Germinal center (tissue), 1 donor: ENCODE measurements around the gene DCUN1D2.

Experiments used
- DNase-seq: peaks from one replicate; pipeline ENCODE4 v3.0.0; 2012; ENCODE audit warnings: mixed read lengths, low spot score

Gene DCUN1D2

DNA sequence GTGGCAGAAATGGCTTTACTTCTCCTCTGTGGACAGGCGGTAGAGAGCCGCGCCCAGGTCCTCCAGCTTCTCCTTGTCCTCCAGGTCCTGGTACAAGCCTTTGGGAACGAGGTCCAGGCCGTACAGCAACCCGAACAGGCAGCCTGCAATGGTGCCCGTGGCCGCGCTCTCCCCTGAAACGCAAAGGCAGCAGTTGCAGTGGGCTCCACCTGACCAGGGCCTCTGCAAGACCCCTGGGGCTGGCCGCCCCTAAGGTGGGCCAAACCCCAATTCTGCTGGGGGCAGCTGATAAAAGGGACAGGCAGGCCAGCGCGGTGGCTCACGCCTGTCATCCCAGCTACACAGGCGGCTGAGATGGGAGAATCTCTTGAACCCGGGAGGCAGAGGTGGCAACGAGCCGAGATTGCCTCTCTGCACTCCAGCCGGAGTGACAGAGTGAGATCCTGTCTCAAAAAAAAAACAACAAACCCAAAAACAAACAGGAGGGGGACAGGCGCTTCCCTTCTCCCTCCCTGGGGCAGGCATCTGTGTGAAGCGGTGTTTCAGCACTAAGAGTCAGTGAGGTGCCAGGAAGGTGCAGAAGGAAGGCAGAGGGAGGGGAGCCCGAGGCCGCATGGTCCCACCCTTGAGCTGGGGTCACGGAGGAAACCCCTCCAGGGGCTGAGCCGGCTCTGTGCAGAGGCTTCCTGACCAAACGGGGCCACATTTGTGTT is 67.5 kb downstream of the DCUN1D2 start:
- no peak for DNase-seq

DNA sequence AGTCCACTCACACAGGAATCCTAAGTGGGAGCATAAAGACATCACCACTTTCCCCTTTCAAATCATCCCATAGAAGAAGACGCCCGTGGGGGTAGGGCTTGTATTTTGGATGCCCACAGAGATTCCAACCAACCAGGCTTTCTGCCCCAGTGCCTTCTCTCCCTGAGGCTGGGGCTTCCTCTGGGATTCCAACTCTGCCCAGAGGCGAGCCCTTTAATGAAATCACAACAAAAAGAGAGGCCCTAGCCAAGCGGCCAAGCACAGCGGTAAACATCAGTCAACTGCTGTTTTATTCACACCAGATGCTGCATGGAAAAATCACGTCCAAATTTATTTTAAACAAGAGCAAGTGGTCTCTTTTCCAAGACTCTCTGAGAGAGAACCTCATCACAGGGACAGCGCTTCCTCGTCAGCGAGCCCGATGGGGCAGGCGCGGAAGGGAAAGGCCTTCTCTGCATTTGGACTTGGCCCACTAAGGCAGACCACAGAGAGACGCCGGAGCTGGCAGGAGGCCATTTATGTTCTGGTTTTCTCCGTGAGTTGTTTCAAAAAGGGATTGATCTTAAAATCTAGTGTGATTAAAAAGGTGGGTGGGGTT is 68.7 kb downstream of the DCUN1D2 start:
- no peak for DNase-seq

DNA sequence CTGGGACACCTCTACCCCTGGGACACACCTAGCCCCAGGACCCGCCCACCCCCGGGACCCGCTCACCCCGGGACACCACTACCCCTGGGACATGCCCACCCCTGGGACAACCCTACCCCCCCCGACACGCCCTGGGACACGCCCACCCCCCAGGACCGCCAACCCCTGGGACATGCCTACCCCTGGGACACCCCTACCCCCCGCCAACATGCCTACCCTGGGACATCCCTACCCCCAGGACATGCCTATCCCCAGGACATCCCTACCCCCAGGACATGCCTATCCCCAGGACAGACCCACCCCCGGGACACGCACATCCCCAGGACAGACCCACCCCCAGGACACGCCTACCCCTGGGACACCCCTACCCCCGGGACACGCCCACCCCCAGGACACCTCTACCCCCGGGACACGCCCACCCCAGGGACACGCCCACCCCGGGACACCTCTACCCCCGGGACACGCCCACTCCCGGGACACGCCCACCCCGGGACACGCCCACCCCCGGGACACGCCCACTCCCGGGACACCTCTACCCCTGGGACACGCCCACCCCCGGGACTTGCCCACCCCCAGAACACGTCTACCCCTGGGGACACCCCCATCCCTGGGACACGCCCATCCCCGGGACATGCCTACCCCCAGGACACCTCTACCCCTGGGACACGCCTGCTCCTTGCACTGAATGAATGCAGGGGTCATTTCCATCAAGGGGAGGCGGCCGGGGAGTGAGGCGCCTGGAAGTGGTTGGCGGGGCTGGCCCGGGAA is 69.5 kb downstream of the DCUN1D2 start:
- no peak for DNase-seq

DNA sequence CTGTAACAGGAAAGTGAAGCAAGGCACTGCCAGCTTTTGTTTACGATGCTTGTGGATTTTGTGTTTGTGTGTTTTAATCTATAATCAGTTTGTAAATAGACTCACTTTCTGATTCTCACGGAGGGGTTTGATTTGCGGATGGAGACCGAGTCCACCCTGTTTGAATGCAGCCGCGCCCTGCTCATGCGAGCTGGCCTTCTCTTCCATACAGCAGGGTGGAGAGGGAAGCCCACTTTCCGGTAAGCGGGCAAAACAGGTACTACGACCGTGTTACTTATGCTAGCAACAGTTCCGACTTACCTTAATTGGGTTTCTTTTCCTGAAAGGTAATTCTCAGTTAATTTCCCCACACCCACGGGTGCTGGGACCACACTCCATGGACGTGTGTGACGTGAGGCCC is 70.3 kb downstream of the DCUN1D2 start:
- no peak for DNase-seq

DNA sequence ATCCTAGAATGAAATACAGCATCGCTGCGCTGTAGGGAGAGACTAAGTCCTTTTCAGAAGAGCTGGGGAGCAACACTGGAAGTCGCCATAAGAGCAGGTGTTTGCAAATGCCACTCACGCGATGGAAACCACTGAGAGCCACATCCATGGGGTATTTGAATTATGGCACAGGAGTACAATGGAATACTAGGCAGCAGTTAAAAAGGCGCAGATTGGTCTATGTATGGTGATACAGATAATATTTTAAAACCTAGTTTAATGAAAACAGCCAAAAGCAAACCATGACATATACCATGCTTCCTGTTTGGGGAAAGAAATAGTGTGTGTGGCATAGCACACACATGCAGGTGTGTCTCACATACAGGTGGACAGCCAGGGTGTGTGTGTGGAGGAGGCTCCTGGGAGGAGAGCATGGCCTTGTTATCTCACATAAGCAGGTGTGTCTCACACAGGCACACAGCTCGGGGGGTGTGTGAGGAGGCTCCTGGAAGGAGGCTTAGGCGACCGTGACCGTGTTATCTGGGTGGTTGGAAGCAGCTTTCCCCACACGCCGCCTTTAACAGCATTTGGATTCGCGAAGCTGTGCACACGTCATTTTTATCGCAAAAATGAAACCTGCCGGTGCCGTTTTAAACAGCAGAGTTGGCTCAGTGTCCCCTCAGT is 70.8 kb downstream of the DCUN1D2 start:
- no peak for DNase-seq

DNA sequence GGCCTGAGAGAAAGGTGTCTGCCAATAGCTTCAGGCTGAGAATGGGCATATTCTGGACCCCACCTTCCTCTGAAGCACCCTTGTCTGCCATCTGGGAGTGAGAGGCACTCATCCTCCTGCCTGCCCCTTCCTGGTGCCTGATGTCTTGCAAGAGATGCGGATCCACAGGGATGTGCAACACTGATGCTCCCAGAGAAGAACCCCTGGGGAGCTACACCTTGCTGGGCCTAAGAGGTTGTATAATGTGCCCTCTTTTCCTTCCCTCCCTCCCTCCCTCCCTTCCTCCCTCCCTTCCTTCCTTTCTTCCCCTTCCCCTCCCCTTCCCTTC is 71.8 kb downstream of the DCUN1D2 start:
- DNase-seq: no peak

DNA sequence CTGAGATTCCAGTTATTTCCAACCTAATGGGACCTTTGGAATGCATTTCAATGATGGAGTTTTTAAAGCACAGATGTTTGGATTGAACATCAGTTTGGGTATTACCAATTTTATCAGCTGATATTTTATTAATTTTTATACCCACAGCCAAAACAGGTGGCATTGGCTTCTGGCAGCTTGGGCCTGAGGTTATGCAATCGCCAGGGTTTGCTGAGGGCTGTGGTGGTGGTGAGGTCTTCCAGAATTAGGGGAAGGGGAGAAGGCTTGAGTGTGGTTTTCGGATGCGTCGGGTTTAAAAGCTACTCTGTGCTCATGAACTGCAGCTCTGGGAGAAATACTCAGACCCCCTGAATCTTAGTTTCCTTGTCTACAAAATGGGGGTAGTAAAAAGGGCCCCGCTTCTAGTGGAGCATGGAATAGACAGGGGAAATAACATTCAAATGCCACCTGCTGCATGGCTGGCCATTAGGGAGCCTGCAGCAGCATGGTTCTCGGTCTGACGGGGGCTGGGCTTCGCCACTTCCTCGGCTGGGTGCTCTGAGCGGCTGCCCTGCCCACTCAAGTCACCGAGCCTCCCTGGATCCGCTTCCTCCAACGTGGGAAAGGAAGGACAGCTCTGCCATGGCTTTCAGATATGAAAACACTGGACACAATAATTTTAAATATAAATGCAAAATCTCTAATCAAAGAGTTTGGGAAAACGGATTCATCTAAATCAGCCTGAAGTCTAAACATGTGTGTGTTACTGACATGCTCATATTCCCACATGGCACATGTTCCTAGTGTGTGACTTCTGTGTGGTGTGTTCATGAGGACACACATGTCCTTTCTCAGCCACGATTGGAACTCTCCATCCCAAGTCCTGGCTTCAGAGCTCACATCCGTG is 72.4 kb downstream of the DCUN1D2 start:
- no peak for DNase-seq

DNA sequence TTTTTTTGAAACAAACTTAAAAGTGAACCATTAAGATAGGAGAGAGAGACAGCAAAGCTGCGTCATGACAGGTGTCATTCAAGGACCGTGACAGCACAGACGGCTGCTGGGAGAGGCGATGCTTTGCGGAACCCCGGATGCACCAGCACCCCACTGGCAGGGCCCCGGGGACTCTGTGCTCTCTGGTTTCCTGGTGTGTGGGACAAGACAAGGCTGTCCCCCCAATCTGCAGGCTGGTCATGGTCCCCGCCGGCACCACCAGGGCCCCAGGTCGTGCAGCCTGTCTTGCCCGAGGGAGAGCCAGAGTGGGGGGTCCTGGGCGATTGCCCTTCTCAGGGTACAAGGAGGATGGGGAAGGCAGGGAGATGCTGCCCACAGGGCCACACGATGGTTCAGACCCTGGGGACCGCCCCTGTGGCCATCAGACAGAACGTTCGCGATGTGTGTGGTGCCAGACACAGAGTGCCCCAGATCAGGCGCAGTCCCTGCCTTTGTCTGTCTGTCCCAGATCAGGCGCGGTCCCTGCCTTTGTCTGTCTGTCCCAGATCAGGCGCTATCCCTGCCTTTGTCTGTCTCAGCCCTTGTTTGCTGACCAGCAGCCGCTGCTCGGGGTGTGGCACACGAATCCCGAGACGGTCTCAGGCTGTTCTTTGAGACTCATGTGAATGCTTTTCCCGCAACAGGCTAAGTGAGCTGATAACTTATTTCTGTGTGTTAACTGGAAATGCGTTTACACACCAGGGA is 73.3 kb downstream of the DCUN1D2 start:
- no peak for DNase-seq

DNA sequence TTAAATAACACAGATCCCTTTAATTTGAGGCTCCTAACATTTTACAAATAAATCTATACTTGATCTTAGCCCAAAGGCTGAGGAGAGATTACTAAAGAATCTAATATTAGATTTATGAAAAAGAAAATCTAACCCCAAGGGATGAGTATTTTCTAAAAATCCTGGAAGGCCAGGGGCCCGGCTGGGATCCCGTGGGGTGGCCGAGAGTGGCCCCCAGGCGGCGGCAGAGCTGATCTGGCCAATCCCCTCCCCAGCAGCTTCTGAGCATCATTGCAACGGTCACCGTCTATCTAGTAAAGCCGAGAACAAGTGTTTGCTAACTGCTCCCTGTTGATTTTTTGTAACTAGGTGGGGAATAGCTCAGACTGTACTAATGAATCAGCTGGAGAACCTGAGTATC is 74.7 kb downstream of the DCUN1D2 start:
- no peak for DNase-seq

DNA sequence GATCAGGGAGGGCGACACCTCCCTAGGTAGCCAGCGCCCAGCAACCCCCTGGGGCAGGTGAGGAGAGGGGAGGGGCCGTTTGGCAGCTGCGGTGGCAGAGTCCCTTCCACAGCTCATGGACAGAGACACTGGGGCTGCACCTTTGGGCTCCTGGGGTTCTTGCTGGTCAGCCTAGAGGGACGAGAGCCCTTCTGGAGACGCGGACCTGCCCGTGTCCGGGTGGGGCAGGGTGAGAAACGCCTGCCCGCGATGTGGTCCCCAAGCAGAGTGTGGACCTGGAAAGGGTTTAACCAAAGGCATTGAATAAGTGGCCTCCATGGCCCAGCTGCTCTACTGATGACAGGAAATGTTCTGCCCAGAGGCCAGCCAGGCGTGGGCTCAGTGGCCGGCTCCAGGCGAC is 75.5 kb downstream of the DCUN1D2 start:
- DNase-seq: no peak

DNA sequence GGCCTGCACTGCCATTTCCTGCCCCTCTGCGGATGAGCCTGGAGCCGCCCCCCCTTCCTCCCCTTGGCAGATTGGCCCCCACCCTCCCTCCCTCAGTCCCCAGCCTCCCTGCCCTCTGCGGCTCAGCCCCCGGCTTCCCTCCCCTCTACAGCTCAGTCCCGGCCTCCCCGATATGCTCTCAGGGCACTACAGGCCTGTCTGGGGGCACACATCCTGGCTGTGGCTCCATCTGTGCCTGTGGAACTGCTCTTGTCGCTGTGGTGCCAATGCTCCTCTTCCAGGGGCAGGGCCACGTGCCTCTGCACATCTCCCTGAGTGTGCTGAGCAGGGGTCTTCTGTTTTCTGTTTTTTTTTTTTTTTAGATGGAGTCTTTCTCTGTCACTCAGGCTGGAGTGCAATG is 76.2 kb downstream of the DCUN1D2 start:
- no peak for DNase-seq

DNA sequence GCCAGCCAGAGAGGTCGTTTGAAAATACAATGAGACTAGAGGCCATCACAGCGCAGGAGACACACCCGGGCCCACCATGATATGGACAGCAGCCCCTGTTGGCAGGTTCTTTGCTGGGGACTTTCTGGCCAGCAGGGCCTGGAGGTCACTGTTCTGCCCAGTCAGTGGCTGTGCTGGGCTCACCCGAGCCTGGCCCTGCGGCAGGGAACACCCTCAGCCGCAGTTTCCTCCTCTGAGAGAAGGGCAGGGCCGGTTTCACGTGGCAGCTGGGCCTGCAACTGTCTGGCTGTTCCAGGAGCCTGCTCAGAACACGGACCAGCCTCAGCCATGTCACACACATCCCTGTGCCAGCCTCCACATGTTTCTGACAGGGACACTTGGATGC is 76.6 kb downstream of the DCUN1D2 start:
- DNase-seq: no peak

DNA sequence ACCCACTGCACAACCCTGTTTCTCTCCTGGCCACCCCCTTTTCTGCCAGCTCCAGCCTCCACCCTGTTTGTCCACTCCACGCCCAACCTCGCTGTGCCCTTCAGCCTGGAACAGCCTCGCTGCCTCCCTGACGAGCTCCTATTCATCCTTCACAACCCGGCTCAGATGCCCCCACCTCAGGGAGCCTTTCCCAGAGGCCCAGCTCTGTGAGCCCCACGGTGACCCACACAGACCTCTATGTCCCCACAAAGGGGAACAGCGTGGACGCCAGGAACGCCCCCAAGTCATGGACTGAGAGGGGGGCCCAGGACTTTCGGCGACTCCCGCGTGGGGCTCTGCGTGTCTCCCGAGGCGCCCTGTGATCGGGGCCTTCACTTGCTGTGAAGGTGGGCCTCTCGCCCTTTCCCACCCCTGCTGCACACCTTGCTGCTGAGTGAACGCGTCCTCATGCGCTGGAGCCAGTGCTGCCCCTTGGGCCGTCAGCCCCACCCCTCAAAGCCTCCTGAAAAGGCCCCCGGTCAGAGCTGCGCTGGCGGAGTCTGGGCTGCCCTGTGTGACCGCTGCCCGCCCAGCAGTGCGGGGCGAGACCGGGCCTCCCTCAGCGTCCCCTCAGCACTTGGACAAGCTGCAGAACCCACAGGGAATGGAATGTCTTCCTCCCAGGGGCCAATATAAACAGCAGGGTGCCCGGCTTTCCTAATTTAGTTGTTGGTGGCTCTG is 77.2 kb downstream of the DCUN1D2 start:
- no peak for DNase-seq

DNA sequence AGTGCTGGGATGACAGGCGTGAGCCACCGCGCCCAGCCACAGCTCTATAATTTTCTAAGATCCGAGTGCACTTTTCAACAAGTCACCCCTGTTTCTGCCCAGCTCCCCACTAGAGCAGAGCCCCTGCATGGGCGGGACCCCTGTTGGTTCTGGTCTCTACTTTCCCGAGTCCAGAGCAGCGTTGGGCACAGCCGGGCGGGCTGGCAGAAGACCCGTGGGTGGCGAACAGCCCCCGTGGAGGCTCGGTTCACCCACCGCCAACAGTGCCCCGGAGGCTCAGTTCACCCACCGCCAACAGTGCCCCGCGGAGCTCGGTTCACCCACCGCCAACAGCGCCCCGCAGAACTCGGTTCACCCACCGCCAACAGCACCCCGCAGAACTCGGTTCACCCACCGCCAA is 78.1 kb downstream of the DCUN1D2 start:
- no peak for DNase-seq

DNA sequence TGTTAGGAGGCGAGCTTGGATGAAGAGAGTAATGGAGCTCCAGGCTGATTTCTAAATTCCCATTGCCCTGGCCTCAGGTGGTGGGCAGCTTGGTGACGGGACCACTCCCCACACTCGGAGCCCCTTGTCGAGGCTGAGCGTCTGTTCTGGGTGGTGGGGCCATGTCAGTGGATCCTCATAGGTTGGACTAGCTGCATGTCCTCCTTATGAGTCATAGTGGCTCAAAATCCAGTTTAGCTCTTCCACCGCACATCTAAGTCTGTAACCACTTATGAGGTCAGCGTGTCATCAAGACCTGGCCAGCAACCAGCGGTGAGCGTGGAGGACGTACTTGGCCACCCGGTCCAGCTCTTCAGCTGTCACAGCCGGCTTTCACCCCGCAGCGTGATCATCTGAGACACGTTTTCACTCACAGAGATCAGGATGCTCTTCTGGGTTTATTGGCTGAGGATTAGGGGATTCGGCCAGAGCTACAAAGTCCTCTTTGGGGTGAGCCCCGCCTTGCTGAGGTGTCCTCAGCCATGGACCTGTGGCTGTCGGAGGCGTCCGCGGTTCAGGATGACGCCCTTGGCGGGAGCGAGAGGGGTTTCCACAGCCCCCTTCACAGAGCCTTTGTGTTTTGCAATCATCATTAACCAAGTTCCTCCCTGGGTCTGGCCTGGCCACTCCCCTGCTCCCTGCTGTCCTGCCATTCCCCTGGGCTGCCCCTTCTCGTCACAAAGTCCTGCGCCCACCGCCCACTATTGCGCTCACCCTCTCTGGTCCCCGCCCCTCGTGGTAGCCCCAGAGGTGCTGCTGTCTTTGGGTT is 79.1 kb downstream of the DCUN1D2 start:
- DNase-seq: no peak

DNA sequence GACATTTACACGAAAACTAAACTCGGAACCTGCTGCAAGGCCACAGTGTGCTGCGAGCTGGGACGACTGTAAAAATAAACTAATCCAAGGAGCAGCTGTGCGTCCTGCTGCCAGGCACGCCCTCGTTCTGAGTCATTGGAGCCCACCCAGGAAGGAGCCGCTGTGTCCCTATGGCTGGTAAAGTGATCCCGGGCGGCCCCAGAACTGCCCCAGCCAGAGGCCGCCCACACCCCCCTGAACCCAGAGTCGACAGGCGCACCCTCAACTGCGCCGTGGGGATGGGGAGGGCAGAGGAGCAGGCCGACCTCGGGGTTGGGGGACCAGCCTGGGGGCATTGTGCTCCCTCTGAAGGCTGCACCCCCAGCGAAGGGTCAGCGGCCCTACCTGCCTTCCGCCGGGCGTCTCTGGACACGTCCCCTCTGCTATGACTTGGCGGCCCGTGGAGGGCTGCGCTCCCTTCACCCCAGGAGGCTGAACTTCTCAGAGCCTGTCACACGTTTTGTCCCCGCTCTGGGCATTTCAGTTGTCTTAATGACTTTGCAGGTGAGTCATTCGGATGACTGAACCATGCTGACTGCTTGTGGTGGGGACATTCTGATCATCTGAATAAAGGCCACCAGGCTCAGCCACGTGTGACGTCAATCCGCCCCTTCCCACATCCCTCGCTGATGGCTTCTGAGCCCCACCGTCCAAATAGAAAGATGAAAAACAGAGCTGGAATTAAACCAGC is 79.9 kb downstream of the DCUN1D2 start:
- no peak for DNase-seq

DNA sequence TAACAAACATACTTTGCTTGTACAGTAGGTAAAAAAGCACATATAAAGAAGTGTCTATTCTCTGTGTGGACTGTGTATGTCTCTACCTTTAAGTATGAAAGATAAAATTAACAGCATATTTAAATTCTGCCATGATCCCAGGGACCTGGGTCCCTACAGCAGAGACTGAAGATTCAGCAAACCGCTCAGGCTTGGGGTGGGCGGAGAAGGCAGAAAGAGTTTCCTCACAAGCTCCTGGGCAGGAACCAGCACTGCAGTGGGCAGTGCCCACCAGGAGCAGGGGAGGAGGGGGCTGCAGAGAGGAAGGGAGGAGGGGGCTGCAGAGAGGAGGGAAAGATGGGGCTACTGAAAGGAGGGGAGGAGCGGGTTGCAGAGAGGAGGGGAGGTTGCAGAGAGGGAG is 81.9 kb downstream of the DCUN1D2 start:
- DNase-seq: no peak

DNA sequence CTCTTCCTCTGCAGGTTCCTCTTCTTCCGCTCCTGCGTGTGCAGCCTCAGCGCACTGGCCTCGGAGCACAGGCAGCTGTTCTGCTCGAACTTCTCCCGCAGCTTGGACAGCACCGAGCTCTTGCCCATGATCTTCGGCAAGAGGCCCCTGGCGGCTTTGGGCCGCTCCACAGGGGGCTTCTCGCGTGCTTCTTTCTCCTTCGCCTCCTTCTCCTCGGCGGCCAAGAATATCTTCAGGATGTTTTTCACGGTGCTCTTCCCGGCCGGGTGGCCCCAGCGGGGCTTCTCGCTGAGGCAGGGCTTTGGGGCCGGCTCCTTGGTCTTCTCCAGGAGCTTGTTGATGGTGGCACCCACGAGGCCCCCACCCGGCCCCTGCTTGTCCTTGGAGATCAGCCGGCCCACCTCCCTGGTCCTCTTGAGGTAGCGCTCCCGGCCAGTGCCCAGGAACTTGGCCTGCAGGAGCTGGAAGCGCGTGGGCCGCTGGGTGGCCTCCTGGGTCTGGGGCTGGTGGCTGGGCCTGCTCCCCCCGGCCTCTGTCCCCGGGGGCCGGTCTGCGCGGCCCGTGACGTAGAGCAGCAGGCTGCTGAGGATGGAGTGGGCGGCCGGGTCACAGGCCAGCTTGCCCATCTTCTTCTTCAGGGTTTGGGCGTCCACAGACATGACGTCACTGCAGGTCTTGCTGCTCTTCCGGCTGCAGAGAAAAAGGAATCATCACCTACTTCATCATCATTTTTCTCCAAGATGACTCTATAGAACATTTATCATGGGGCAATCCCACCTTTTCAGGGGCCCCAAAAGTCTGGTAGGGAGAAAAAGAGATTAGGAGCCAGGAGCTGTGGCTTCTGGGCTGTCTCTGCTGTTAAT is 82.7 kb downstream of the DCUN1D2 start:
- no peak for DNase-seq
